NCI-H1436 treated with DMSO at 0.1 percent for 48 hours (cell line): ENCODE data around the gene COBL.
"Not testable (repeated sequence)": the region's sequence is repeated elsewhere in the genome, so short reads cannot be mapped to it uniquely, and the experiment has no call there.

Experiments
- DNase-seq: peaks from one replicate; lab custom pipeline; 2025; lab: John Stamatoyannopoulos, UW

Gene COBL

DNA sequence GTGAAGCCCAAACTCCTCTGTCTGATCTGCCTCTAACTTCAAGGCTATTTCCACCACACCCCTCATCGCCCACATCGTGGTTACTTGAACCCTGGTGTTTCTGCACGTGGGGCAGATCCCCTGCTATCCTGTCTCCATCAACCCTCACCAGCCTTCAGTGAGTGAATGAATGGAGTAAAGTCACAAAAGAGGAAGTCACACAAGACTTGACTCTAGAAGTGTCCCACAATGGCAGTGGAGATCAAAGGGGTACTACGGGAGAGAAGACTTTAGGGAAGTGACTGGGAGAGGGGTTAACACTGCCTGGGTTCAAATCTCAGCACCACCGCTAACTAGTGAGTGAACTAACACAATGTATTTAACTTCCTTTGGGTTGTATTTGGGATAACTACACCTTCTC is 85.9 kb downstream of the COBL start:
- no peak for DNase-seq

GRCh38 chr7:51230324-51230625 is 86.3 kb downstream of the COBL start:
- no peak for DNase-seq

GRCh38 chr7:51229620-51230323 is 86.8 kb downstream of the COBL start:
- DNase-seq = no peak

DNA sequence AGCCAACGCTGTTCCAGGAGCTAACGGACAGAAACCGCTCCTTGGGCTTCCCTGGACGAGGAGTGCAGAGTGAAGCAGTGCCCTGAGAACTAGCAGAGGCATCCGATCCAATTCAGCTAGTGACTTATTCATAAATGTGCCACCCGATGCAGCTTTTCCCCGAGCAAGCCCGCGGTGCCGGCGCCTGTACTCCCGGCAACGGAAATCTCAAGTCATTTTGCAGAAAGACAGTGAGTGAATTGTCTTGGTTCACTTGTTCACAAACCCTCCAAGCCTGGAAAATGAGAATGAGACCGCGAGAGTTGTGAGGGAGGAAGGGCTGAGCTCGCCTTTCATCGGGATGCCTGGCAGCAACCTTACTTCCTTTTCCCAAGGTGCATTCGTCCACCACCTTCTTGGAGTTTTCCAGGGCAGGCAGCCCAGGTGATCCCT is 87.5 kb downstream of the COBL start:
- DNase-seq = no peak

- DNase-seq = no peak
Measured at GRCh38 chr7:51228386-51228958, 88.1 kb downstream of the COBL start.

- no peak for DNase-seq
Measured at GRCh38 chr7:51227861-51228260, 88.7 kb downstream of the COBL start.

DNA sequence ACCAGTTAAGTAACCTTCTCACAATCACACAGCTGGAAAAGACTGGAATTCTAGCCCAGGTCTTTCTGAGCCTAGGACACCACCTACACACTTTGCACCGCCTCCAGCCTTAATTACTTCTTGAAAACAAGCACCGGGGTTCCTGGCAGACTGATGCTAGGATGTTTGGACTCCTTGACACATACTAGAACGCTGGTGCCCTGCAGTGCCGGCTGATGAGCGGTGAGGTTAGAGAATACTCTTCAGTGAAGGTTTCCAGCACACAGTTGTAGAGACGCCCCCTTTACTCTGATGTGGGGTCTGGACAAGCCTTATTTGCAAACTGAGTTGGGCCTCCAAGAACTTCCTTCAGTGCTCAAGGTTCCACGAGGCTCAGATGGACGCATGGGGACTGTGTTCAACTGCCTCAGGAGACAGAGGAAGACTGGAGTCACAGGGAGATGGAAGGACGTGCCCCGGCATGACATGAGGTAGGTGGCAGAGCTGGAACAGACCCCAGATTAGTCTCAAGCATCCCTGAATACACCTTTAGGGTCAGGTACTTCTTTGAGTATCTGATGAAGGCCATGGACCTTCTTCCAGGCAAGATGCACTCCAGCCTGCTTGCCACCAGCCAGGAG is 89.6 kb downstream of the COBL start:
- no peak for DNase-seq

GRCh38 chr7:51226063-51226755 is 90.4 kb downstream of the COBL start:
- no peak for DNase-seq

GRCh38 chr7:51224811-51225595 is 91.6 kb downstream of the COBL start:
- DNase-seq = no peak

DNA sequence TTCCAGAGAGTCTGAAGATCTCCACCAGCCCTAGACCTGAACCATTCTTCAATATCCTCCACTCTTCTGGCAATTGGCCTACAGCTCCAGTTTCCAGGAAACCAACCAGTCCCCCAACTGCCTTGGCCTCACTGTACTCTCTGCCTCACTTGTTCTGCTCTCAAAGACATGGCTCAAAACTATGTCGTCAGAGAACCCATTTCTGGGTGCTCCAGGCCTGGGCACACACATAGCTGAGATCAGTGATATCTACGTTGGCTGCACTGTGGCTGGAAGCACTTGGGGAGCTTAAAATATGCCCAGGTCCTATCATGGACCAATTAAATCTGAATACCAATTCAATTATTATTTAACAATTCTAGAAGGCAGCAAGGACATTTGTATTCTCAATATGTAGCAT is 93.1 kb downstream of the COBL start:
- DNase-seq = no peak

DNA sequence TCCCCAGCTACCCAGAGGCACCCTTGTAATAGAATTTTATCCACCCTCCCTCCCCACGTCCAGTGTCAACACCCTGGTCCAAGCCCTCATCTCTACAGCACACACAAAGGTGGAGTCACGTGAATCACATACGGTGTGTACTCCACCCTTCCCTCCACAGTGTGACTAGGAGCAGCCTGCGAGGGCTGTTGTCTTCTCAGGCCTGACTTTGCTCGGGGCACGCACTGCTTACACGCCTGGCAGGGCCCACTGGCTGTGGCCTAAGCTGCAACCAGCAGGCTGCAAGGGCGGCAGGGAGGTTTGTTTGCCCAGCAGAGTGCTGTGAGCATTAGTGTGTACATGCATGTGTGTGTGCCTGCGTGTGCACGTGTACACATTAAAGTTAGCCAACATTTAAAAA is 93.7 kb downstream of the COBL start:
- DNase-seq = no peak

DNA sequence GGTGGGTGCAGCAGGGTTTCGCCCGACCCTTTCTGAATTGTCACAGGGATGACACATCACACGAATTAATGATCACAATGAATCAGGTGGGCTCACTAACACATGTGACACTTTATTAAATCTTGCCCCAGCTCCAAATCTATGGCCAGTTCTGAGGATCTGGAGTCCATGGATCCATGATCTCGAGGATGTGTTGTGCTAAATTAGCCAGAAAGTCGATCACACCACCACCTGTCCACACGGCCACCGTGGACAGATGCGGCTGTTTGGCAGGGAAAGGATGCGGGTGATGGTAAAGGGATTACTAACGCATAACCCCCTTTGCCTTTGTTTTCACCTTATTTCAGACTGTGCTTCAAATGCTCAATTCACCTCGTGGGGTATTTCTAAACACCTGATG is 96.4 kb downstream of the COBL start:
- DNase-seq = no peak

DNA sequence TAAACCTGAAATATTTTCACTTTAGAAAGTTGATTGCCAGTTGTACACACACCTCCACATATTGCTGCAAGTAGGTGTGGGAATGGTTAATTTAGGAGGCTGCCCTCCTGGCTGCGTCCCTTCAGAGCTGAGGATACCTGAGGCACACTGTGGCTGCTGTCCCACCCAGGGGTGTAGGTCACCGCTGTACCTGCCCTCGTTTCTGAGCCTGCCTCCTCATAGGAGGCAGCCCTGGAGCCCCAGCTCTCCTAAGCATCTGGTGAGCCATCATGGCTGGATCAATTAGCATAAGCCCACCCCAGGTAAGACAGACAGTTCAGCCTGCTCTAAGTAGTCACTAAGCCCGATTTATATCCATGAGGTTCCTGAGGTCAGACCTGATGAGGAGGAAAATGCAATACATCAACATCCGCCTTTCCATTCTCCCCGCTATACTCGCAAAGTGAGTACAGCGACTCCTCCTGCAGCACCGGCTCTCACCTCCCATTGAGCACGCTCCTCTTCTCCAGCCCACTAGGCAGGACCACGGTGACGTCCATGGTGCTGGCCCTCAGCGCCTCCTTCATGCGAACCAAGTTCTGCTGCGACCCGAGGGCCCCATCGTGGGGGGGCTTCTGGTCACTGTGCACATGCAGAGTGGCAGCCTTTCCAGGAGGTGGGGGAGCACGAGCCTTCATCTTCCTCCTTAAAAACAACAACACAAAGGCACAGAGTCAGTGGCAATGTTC is 97.2 kb downstream of the COBL start:
- DNase-seq = no peak

DNA sequence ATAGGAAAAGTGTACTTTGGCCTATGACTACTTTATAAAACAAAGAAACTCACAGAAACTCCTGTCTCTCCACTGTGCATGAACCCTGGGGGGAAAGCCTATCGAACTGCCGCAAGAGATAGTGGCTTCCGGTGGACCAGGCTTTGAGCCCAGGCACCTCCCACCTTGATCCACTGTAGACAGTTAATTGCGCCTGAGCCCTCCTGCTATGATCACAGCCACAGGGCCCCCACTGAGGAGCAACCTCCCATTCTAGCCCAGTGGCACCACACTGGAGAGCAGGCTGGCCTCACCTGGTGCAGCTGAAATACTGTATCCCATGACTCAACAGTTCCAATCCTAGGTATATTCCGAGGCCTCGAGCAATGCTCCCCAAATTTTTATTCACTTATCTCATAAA is 98.8 kb downstream of the COBL start:
- no peak for DNase-seq

DNA sequence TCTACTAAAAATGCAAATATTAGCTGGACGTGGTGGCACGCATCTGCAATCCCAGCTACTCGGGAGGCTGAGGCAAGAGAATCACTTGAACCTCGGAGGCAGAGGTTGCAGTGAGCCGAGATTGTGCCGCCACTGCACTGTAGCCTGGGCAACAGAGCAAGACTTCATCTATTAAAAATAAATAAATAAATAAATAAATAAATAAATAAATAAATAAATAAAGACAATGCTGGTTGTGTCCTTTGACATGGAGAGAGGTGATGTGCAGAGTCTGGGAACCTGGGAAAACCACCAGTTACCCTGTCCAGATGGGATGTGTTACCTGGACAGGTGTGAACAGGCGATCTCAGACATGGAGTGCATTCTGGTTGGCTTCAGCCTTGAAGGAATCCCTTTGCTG is 102.5 kb downstream of the COBL start:
- DNase-seq = no peak

- no peak for DNase-seq
Measured at GRCh38 chr7:51213618-51214017, 103.0 kb downstream of the COBL start.

DNA sequence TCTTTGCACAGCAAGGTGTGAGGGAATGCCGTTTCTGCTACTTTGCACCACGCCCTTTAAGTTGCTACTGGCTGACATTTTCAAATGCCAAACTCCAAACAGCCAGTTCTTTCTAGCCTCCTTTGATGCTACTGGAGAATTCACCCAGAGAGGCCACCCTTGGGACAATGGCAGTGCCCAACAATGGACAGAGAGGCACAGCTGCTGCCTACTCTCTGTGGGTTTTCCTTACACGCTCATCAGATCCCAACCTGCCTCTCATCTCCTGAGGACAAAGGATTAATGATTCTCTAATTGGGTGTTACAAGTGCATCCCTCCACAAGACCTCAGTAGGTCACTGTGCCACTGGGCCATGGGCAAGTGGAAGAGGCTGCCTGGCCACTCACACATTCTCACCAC is 105.8 kb downstream of the COBL start:
- DNase-seq = no peak

DNA sequence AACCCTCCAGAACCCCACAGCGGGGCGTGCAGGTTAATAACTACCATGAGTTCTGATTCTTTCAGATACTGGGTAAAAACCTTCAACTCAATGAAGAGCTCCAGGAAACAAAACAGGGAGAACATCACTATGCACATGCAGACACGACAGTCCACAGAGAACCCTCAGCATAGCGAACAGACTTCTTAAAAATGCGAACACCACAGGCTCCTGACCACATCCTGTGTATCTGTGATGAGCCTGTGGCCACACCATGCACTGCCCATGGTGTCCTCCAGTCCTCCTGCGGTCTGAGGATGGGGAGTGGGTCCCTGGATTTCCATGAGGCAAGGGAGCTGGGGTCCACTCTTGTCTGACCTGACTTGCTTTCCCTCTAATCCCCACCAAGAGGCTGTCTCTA is 107.2 kb downstream of the COBL start:
- no peak for DNase-seq

GRCh38 chr7:51208125-51208524 is 108.5 kb downstream of the COBL start:
- not testable (repeated sequence) for DNase-seq

DNA sequence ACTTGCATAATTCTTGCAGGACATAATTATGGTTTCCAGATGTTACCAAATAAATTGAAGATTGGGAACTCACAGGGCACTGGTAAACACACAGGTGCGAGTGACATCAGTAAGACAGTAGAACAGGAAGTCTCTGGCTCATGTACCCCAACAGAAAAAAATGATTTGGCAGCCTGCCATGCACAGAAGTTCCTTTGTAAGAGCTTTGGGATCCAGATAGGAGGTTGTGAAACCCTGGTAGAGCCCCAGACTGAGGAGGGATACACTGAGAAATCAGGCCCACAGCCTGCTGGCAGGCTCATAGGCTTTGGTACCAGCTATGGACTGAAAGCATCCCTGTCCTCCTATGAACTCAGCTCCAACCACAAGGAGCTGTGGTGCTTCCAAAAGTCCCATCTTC is 118.0 kb downstream of the COBL start:
- DNase-seq = no peak

DNA sequence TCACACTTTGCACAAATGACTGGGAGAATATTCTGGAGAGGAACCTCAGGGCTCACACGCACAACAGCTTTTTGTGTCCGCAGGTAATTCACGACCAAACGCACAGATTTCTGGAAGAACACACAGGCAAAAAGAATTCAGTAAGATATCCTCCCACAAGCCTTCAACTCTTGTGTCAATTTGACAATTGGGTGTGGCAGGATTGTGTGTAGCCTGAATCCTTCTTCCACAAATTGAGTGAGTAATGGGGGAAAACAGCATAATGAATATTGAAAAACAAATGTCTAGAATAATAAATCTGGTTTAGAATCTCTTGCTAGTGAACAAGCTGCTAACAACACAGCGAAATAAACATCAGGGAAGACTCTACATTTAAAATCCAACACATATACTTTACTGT is 125.6 kb downstream of the COBL start:
- DNase-seq = no peak

- DNase-seq = no peak
Measured at GRCh38 chr7:51189777-51190176, 126.8 kb downstream of the COBL start.
